Gastroesophageal sphincter (tissue), 3 donors: ENCODE results near the gene SEMA7A.

ENCODE experiments used
- EP300 ChIP-seq: sonication (generic); formaldehyde crosslinking; IDR thresholded peaks from one replicate; pipeline ENCODE4 v1.6.1; 2017; ENCODE audit warnings: antibody characterized with exemption, mild to moderate bottlenecking
- POLR2A ChIP-seq, 2 donors: fragments of 450-650 bp; IDR thresholded peaks; one replicate each; pipeline ENCODE4 v1.6.1; 2017; ENCODE audit warnings: antibody characterized with exemption in 2 of 2, mild to moderate bottlenecking in 2 of 2, moderate library complexity in 1 of 2
- POLR2AphosphoS5 ChIP-seq: sonication (generic); formaldehyde crosslinking; IDR thresholded peaks from one replicate; pipeline ENCODE4 v1.6.1; 2017; ENCODE audit warnings: antibody characterized with exemption
- TF ChIP-seq, protein P1 (sequence below), 4 experiments: fragments of 200-600 bp in 2 of 4; fragments of 450-650 bp in 2 of 4; sonication (generic) in 1 of 4; IDR thresholded peaks; one replicate each; pipeline ENCODE4 v1.5.1; 2017 to 2019; ENCODE audit warnings: antibody characterized with exemption in 4 of 4, mild to moderate bottlenecking in 2 of 4, moderate library complexity in 2 of 4

DNA sequence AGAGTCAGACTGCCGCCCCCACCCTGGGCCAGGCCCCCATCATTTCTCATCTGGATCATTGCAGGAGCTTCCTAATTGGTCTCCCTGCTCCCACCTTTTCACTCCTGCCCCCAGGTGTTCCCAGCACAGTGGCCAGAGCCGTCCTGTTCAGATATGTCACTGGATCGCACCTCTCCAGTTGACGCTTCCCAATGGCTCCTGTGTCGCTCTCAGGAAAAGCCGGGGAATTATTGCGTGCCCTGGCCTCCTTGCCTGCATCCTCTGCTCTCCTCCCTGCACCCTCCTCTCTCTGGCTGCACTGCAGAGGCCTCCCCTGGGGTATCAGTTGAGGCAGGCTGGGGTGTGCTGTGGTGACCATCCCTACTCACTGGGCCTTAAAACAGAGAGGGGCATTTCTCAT lies 40.9 kb downstream of the SEMA7A start:
- TF ChIP-seq, protein P1, sequence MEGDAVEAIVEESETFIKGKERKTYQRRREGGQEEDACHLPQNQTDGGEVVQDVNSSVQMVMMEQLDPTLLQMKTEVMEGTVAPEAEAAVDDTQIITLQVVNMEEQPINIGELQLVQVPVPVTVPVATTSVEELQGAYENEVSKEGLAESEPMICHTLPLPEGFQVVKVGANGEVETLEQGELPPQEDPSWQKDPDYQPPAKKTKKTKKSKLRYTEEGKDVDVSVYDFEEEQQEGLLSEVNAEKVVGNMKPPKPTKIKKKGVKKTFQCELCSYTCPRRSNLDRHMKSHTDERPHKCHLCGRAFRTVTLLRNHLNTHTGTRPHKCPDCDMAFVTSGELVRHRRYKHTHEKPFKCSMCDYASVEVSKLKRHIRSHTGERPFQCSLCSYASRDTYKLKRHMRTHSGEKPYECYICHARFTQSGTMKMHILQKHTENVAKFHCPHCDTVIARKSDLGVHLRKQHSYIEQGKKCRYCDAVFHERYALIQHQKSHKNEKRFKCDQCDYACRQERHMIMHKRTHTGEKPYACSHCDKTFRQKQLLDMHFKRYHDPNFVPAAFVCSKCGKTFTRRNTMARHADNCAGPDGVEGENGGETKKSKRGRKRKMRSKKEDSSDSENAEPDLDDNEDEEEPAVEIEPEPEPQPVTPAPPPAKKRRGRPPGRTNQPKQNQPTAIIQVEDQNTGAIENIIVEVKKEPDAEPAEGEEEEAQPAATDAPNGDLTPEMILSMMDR (IDR thresholded peaks at IDR 0.05), result no peak
- TF ChIP-seq EP300, result no peak
- no peak for TF ChIP-seq POLR2A (IDR thresholded peaks at IDR 0.05)
- TF ChIP-seq POLR2AphosphoS5, result no peak
